ENCODE measurements around the gene CNOT4.

The CNOT4 gene

DNA sequence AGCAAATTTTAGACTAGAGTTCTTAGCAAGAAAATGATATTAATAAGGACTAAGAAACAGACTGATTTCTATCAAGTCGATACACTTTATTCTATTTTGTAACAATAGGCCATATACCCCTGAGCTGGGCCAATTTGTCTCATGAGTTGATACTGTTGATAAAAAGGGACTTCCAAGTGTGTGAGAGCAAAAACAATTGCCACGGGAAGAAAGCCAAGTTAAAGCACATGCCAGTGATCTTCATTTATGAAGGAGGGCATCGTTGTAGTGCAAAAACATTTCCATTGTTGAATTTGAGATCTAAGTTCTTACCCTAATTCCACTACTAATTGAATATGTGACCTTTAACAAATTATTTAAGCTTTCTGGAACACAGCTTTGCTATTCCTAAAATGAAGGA, 119.9 kb downstream of the CNOT4 start:
- DNase-seq: no peak

GRCh38 chr7:135388616-135389015, 121.3 kb downstream of the CNOT4 start:
- DNase-seq: no peak

DNA sequence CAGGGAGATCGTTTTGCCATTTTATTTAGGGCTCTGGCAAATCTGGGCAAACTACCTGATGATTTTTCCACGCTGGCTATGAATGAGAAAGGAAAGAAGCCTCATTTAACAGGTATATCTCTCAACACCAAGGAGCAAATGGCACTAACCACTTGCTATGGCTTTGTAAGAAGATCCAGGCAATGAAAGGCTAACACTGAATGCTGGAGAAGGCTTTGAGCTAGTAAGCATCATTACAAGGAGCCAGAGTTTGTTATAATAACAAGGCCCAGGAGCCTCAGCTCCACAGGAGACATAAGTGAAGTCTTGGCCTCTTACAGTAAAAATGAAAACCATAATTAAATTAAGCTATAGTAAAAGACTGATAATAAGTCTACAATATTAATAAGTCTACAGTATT, 123.1 kb downstream of the CNOT4 start:
- no peak for DNase-seq

DNA sequence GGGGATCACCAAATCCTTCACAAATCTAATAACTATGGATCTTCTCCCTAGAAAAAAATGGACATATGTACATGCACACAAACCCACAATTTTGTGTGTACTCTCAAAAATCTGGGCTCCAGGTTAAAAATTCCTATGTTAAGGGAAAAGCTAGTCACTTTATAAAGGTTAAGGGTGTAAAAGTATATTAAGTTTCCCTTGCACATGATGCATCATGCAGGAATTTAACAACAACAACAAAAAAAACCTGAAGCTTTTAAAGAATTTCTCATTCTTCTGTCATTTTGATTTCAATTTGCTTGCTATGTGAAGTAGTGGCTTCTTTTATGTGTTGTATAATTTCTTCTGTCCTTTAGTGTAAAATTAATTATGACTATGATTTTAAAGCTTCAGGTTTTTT, 123.7 kb downstream of the CNOT4 start:
- no peak for DNase-seq

- DNase-seq: no peak
These were observed 124.7 kb downstream of the CNOT4 start for GRCh38 chr7:135385209-135385608.

GRCh38 chr7:135383525-135384175, 126.3 kb downstream of the CNOT4 start:
- no peak for DNase-seq

- DNase-seq: no peak
These were observed 127.7 kb downstream of the CNOT4 start for GRCh38 chr7:135382173-135382572.

DNA sequence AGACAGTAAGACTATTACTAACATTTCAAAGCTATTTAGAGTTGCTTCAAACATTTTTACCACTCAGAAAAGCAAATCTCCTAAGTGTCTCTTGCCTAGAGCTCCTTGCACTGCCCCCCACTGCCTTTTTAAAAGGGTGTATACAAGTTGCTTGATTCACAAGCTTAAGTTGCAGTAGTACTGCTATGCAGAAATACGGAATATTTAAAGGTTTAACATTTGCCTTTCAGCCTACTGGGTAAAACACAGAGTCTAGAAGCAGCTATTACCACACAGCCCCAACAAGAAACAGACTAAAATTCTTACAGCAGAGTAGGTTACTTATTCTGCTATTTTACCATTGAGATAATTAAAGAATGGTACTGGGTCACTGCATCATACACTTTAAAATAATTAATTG, 128.5 kb downstream of the CNOT4 start:
- no peak for DNase-seq

DNA sequence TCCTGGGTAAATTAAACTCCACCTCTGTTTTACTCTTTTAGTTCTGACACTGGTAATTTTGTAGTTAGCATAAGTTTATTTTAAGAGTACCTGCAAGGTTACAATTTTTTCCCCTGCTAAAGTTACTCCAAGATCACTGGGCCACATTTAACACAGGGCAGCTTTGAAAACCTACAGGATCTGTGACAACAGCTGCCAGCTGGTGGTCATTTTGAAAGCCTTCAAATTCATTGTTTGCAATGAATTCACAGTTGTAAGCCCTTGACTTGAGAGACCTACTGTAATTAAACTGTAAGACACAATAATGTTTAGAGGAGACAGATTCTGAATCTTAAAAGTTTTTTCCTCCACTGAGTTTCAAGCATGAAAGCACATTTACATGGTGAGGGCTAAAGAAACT, 129.6 kb downstream of the CNOT4 start:
- DNase-seq: no peak

DNA sequence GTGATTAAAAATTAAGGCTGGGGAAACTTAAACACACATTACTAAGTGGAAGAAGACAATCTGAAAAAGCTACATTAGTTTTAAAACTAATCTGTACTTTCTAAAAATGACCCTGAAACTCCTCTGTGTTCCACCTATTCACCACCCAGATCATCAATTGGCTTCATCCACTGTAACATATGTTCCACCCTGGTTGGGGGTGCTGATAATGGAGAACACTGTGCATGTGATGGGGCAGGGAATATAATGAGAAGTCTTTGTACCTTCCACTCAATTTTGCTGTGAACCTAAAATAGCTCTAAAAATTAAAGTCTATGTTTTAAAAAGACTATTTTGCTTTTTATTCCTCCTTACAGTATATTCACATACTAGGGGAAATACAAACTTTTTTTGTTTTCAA, 132.7 kb downstream of the CNOT4 start:
- no peak for DNase-seq

- no peak for DNase-seq
These were observed 133.8 kb downstream of the CNOT4 start for GRCh38 chr7:135375908-135376699.

DNA sequence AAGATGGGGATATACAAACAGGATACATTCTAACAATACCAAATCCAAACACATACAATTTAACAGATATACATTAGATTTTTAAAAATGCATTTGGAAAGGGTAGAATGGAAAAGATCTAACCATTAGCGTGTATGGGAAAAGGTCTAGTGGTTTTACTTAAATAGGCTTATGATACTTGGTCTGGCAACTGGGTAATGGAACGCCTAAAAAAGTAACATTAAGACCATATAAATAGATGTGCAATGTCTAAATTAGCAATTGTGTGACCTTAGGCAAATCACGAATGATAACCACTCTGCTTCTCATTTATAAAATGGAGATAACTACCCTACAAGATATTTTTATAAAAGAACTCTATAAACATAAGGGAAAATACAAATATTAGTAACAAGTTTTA, 135.2 kb downstream of the CNOT4 start:
- no peak for DNase-seq

DNA sequence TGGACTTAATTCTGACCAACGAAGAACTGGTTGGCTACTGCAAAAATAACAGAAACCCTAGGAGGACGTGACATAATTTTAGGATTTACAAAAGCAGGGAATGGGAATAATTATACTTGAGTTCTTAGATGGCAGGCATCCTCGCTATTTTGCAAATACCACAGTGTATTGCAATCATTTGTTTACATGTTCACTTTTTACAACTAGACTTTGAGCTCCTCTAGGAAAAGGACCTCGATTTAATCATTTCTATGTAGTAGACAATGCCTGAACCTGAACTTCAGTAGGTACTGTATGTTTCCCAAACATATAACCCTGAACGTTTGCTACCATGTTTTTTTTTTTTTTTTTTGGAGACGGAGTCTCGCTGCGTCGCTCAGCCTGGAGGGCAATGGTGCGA, 137.7 kb downstream of the CNOT4 start:
- no peak for DNase-seq

- no peak for DNase-seq
These were observed 139.2 kb downstream of the CNOT4 start for GRCh38 chr7:135370656-135371055.

- DNase-seq: no peak
These were observed 140.5 kb downstream of the CNOT4 start for GRCh38 chr7:135369405-135369804.

DNA sequence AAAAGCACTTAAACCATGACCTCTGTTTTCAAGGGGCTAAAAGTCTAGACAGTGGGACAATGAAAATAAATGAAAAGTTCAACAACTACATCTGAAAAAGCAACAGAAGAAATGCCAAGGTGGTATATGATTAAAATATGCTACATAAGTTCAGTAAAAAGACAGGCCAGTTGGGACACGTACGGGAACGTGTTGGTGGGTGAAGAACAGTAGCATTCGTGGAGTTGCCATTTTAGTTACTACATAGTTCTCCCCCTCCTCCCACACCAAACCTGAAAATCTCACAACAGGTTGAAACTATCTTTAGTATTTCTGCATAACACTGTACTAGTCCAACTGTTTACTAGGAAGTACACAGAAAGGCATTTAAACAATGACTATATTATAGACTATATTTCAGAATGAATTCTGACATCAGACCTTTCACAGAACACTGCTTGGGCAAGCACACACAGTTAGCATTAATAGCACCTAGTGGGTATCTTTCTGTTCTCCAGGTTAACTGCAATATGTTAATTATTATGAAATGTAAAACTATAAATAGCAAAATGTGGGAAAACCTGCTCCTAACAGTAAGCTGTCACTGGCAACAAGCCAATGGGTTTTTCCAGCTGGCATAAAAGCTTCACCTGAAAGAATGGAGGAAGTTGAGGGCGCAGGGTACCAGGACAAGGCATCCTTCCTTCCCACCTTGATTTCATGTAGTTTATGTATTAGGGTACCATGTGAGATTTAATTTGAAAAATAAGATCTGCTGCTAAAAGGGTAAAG, 141.3 kb downstream of the CNOT4 start:
- DNase-seq: no peak

- DNase-seq: no peak
These were observed 142.9 kb downstream of the CNOT4 start for GRCh38 chr7:135366843-135367508.

DNA sequence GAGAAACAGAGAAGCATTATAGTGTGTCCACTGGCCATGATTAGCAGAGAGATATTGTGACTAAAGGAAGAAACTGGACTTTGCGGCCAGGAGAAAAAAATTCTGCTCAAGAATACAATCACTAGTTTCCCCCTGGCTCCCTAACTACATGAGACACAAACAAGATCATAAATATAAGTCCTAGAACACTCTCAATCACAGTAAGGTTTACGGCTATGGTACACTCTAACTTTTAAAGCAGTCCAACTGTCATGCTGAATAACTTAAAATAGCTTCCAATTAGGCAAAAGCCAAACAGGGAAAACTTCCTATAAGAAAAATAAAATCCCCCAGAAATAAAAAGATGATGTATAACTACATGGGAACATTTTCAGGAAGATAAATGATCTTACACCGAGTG, 144.2 kb downstream of the CNOT4 start:
- no peak for DNase-seq

DNA sequence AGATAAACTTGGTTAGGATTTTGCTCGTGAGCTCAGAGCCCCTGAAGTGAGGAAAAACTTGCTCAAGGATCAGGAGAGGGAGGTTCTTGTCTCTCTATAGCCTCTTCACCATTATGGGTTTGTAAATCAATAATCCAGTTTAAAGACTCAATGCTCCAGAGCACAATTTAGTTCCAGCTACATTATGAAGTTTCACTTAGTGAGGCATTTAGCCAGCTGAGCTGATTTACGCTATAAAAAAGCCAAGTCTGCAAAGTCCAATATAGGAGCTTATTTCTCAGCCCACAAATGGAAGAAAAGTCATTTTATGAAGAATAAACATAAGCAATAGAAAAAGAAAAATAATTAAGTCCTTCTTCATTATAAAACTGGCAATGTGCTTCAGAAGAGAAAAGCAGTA, 145.7 kb downstream of the CNOT4 start:
- no peak for DNase-seq

DNA sequence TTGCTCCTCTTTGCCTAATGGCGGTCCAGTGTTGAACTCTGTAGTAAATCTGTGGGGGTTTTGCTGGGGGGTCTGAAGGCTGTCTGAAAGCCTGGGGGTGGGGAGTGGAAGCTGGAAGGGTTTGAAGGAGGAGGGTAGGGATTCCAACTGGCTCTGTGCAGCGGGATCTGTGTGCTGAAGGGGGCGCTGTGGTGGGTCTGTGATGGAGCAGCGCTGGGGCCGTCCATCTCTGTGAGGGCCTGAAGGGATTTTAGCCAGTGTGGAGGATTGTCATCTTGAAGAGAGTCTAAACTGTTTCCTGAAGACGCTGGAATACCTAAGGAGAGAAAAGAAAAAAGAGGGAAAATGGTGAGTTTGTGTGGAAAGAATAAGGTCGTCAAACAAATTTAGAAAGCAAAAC, 147.0 kb downstream of the CNOT4 start:
- DNase-seq: no peak

GRCh38 chr7:135361788-135362187, 148.1 kb downstream of the CNOT4 start:
- no peak for DNase-seq

GRCh38 chr7:135359615-135360014, 150.3 kb downstream of the CNOT4 start:
- DNase-seq: no peak

DNA sequence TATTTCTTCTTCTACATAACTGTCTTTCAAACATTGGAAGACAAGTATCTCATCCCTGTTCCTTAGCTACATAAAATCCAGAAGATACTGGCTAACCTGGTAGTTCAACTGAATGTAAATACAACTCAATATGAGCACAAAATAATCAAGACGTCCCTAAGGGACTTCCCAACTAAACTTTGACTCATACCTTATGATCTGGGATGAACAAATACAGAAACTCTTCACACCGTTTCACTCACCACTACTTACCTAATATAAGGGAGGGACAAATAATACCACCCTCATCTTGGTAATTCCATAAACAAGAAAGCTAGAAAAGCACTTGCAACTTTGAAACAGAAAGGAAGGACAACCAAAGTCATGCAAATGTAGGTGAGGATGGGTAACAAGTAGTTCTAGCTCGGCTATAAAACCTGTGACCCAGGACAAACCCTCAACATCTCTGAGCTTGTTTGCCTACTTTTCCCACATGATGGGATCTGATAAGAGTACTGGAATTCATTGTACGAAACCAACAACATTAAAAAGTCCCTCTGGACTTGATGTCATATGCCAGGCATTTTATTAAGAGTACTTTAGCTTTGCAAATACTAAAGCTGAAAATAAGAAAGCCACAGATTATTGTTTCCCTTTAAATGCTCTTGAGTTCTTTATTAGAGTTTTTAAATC, 154.4 kb downstream of the CNOT4 start:
- DNase-seq: no peak

Measured in activated naive CD4-positive, alpha-beta T cell treated with anti-CD3 and anti-CD28 coated beads, Interleukin-2, amount 50 U/mL, for 16 hours (primary cell).